ENCODE results near the gene LRP5.

The LRP5 gene

GRCh38 chr11:68315171-68315920 is 3.0 kb downstream of the LRP5 start:
- H3K4me3 Mint-ChIP-seq, result peak overlapping the region; percentile 94
- H3K4me1 Mint-ChIP-seq, result peaks cover 50% of the 10 kb centered on the region
- H3K36me3 Mint-ChIP-seq (ENCODE audit: low read depth), result peaks cover 11% of the 10 kb centered on the region
- peak overlapping the region; percentile 29 for H3K27ac Mint-ChIP-seq
- peaks cover 7% of the 10 kb centered on the region for H3K27me3 Mint-ChIP-seq (ENCODE audit: low read depth, poor library complexity)
- no peak for TF ChIP-seq CTCF (IDR thresholded peaks at IDR 0.05)
- H3K9me3 Mint-ChIP-seq, result peaks cover 4% of the 10 kb centered on the region
- DNase-seq, result no peak

DNA sequence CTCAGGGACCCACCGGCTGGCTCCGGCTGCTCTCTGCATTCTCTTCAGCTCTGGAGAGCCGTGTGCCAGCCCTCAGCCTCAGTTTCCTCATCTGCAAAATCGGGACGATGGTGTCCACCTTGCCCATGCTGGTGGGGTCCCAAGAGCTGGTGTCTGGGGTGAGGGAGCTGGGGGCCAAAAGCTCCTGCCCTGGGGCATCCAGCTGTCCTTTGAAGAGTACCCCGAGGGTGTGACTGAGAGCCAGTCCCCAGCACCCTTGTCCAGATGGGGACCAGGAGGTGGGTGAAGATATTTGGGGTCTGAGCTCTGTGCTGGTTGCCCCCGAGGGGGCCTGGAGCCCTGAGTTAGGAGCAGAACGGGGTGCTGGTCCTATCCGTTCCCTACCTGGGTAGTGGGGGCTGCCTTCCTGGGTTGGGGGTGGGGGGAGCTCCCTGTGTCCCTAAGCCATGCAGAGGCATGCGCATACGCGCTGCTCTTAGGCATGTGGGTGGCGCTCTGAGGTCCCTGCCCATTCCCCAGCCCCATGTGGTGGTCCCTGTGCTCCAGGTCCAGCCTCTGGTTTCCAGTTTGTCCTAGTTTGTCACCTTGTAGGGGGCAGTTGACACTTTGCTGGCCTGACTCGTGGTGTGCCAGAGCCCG is 4.9 kb downstream of the LRP5 start:
- Mint-ChIP-seq H3K4me1 (peaks cover 44% of the 10 kb centered on the region), H3K4me3 (no peak overlapping the region), H3K36me3 (ENCODE audit: low read depth) (peaks cover 29% of the 10 kb centered on the region), H3K9me3 (peaks cover 19% of the 10 kb centered on the region), H3K27me3 (ENCODE audit: low read depth, poor library complexity) (peaks cover 7% of the 10 kb centered on the region), H3K27ac (no peak overlapping the region)
- TF ChIP-seq CTCF (IDR thresholded peaks at IDR 0.05), result no peak
- no peak for DNase-seq

- peaks cover 29% of the 10 kb centered on the region for H3K36me3 Mint-ChIP-seq (ENCODE audit: low read depth)
- DNase-seq, result no peak
- H3K4me3 Mint-ChIP-seq, result no peak overlapping the region
- peaks cover 31% of the 10 kb centered on the region for H3K4me1 Mint-ChIP-seq
- no peak for TF ChIP-seq CTCF (IDR thresholded peaks at IDR 0.05)
- peaks cover 19% of the 10 kb centered on the region for H3K9me3 Mint-ChIP-seq
- H3K27ac Mint-ChIP-seq, result no peak overlapping the region
- H3K27me3 Mint-ChIP-seq (ENCODE audit: low read depth, poor library complexity), result peaks cover 3% of the 10 kb centered on the region
These were observed 9.1 kb downstream of the LRP5 start for GRCh38 chr11:68321293-68322051.

DNA sequence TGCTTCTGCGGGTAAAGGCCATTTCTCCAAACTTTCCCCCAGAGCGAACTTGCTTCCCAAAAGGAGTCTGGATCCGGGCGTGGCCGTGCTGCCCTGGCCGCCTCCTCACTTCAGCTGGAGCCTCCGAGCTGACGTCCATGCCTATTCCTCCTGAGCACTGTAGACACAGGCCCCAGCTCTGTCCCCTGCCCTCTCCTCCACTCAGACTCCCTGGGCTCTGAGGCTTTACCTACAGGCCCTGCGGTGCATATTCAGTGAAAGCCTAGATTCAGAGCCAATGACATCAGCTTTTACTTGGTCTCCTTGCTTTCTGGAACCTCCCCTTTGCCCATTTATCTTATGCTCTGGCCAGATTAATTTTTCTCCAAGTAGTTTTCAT is 9.7 kb downstream of the LRP5 start:
- Mint-ChIP-seq H3K4me1 (peaks cover 27% of the 10 kb centered on the region), H3K9me3 (peaks cover 19% of the 10 kb centered on the region), H3K27me3 (ENCODE audit: low read depth, poor library complexity) (no peaks in the 10 kb centered on the region), H3K27ac (no peak overlapping the region), H3K4me3 (no peak overlapping the region), H3K36me3 (ENCODE audit: low read depth) (peaks cover 29% of the 10 kb centered on the region)
- DNase-seq, result no peak
- TF ChIP-seq CTCF (IDR thresholded peaks at IDR 0.05), result no peak

DNA sequence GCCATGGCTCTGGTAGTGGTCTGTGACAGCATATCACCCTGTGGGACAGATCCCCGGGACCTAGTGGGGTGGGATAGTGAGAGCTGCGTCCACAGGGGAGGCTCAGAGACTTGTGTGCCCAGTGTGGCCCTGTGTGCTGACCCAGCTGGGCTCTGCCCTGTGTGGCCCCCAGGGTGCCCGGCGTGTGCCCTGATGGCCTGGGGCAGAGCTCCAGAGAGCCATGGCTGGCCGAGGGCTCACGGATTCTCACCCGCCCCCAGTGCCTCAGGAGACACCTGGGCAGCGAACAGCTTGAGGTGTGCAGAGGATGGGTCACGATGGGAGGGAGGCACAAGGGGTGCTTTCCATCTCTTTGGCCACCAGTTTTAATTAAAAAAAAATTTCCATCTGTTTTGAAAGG is 11.8 kb downstream of the LRP5 start:
- H3K27me3 Mint-ChIP-seq (ENCODE audit: low read depth, poor library complexity), result no peaks in the 10 kb centered on the region
- no peak overlapping the region for H3K27ac Mint-ChIP-seq
- H3K9me3 Mint-ChIP-seq, result peaks cover 19% of the 10 kb centered on the region

More for the DNA sequence above, 11.8 kb downstream of the LRP5 start:
- Mint-ChIP-seq H3K36me3 (ENCODE audit: low read depth) (peaks cover 29% of the 10 kb centered on the region), H3K4me3 (no peak overlapping the region), H3K4me1 (peaks cover 49% of the 10 kb centered on the region)
- DNase-seq, result no peak
- TF ChIP-seq CTCF (IDR thresholded peaks at IDR 0.05), result no peak

Data from nephron progenitor cell (in vitro differentiated cells).